ENCODE data around the gene EPRS1.
"Not testable (repeated sequence)": the region's sequence is repeated elsewhere in the genome, so short reads cannot be mapped to it uniquely, and the experiment has no call there.

EPRS1 gene

GRCh38 chr1:220037810-220038209 lies 8.5 kb downstream of the EPRS1 start:
- FAIRE-seq: not testable (repeated sequence)

GRCh38 chr1:220032911-220033310 lies 13.4 kb downstream of the EPRS1 start:
- no peak for FAIRE-seq

GRCh38 chr1:220031287-220031686 lies 15.0 kb downstream of the EPRS1 start:
- no peak for FAIRE-seq

GRCh38 chr1:220028346-220028895 lies 17.9 kb downstream of the EPRS1 start:
- FAIRE-seq: no peak

DNA sequence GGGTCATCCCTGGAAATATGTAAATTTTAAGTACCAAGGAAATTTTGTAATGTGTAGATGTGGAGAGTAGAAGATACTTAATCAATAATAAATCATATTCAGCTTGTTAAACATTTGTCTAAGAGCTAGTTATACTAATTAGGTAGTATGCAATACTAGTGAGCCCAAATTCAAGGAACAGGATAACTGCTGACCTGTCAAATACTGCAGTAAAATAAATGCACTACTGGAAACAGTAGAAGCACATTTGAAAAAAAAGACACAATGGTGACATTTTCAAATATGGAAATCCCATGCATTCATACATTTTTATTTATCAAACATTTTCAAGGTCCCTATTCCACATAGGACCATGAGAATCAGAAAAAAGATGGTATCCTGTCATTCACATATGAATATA lies 27.2 kb downstream of the EPRS1 start:
- FAIRE-seq: no peak

GRCh38 chr1:220013497-220013896 lies 32.8 kb downstream of the EPRS1 start:
- no peak for FAIRE-seq

GRCh38 chr1:220012259-220012658 lies 34.0 kb downstream of the EPRS1 start:
- FAIRE-seq: no peak

DNA sequence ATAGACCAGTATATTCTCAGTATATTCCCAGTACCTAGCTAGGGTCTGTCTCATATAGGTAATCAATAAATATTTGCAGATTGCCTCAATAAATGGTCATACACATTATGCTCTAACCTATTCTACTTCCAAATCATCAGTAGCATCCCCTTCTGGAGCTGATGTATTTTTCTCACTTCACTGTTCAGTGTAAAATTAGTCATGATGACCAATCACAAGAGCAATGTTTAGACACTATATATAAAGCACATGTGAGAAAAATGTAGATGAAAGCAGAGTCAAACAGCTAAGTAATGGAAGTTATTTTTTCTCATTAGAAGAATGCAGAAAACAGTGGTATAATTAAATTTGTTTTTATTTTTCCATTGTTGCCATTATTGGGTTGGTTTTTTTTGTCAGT lies 34.7 kb downstream of the EPRS1 start:
- no peak for FAIRE-seq

- no peak for FAIRE-seq
These were observed 38.9 kb downstream of the EPRS1 start for GRCh38 chr1:220007438-220007837.

DNA sequence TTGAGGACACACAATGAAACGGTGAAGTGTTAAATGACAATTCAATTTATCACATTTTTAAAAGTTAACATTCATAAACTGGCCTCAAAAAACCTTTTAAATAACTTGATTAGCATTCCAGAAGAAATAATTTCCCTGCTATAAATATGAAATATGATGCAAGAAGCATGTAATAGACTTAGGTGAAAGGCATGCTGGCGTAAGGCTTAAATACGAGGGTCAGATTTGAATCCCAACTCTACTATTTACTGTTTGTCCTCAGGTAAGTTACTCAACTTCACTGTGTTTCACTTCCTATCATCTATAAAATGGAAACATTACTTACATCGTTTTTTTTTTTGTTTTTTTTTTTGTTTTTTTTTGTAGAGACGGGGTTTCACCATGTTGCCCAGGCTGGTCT lies 40.8 kb downstream of the EPRS1 start:
- FAIRE-seq: no peak

DNA sequence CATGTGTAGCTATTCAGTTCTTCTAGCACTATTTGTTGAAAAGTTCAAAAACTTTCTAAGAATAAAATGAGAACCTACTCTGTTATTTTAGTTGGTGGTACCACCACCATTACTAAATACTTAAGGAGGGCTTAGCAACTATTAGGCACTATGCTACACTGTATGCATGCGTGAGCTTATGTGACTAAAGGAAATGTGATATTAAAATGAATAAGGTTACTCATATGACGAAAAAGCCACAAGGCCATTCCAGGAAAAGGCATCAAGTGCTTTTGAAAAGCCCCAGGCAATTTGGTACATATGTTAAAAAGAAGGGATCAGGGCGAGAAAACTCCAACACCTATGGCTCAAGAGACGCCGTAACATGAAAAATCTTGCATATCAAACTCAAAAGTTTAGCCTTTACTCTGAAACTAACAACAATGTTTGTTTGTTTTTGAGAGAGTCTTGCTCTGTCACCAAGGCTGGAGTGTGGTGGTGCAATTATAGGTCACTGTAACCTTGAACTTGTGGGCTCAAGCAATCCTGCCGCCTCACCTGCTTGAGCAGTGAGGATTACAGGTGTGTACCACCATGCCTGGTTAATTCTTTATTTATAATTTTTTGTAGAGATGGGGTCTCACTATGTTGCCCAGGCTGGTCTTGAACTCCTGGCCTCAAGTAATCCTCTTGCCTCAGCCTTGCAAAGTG lies 42.5 kb downstream of the EPRS1 start:
- FAIRE-seq: no peak

DNA sequence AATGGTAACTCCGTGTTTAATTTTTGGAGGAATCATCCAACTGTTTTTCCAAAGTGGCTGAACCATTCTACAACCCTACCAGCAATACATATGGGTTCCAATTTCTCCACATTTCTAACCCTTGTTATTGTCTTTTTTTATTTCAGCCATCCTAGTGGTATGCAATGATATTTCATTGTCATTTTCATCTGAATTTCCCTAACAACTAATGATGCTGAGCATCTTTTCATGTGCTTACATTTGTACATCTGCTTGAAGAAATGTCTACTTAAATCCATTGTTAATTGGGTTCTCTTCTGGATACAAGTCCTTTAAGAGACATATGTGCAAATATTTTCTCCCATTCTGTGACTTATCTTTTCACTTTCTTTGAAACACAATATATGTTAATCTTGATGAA lies 43.3 kb downstream of the EPRS1 start:
- no peak for FAIRE-seq

DNA sequence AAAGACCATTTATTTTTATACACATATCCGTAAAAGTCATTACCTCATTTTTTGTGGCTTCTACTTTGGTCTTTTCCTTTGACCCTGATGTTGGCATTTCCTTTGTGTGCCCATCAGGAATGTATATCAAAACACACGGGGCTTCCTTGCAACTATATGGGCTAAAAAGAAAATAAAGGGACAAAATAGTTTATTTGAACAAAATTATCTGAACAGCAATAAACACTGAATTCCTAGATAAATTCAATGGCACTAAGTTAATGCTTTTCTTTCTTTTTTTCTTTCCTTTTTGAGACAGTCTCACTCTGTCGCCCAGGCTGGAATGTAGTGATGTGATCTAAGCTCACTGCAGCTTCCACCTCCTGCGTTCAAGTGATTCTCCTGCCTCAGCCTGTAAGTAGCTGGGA lies 45.2 kb downstream of the EPRS1 start:
- FAIRE-seq: no peak

GRCh38 chr1:219999821-220000220 lies 46.5 kb downstream of the EPRS1 start:
- FAIRE-seq: no peak
